K562 (cell line): Measurements from ENCODE around the gene RARA. TPM values are rescaled to one million over a fixed set of nuclear protein-coding genes. Genes with fewer than 3 reads are reported as not detected.

ENCODE experiments used
- CHD2 ChIP-seq: IDR thresholded peaks from 2 replicates; pipeline ENCODE4 v1.6.1; 2011; ENCODE audit warnings: low read depth, low read length
- HDAC2 ChIP-seq: fragments of 450-650 bp; IDR thresholded peaks from 2 replicates; pipeline ENCODE4 v1.6.1; 2016; ENCODE audit warnings: mild to moderate bottlenecking
- TBP ChIP-seq: optimal IDR thresholded peaks from 2 replicates; pipeline ENCODE3; 2011; ENCODE audit warnings: low read depth, low read length, improper control_type of control experiment
- TCFL5 ChIP-seq: fragments of 250-450 bp; sonication (Bioruptor Pico); conservative IDR thresholded peaks from 2 replicates; pipeline ENCODE4 v1.6.1; 2021; ENCODE audit warnings: mild to moderate bottlenecking, moderate library complexity, matching md5 sums
- polyA plus RNA-seq, 8 experiments: library from polyadenylated mRNA; depleted of rRNA in 4 of 8; stranded (reverse) in 5 of 8; unstranded in 3 of 8; fragments of >200 nt; fragmentation: Nextera tagmentation in 2 of 8; fragmentation: Illumina TruSeq in 1 of 8; extraction: Ambion mirVana in 2 of 8; extraction: Trizol in 1 of 8; gene quantifications; 2 replicates each; pipeline versions ENCODE4 v1.2.1 to v1.2.3, GENCODE V29; 2011 to 2014; ENCODE audit warnings: inconsistent platforms in 1 of 8, missing spikeins in 1 of 8
- total RNA-seq, 7 experiments: library from RNA; depleted of rRNA in 6 of 7; stranded (reverse); fragments of >200 nt in 6 of 7; fragmentation: Illumina TruSeq in 2 of 7; extraction: Trizol in 2 of 7; gene quantifications; 2 replicates each; pipeline versions ENCODE4 v1.2.1 to v1.2.3, GENCODE V29; 2011 to 2021; ENCODE audit warnings: low replicate concordance in 1 of 7
- TF ChIP-seq, protein P1 (sequence below), 2 experiments: fragments of 450-650 bp; formaldehyde crosslinking in 1 of 2; IDR thresholded peaks; 2 replicates each; pipeline versions ENCODE4 v1.4.0 to v1.6.1; 2014 to 2020; ENCODE audit warnings: mild to moderate bottlenecking in 2 of 2, borderline replicate concordance in 1 of 2, low read depth in 1 of 2
- TF ChIP-seq, protein P2 (sequence below): fragments of 250-450 bp; sonication (Bioruptor Pico); IDR thresholded peaks from 2 replicates; pipeline ENCODE4 v1.8.0; 2022; ENCODE audit warnings: inconsistent platforms, mild to moderate bottlenecking, moderate library complexity, borderline replicate concordance
- TF ChIP-seq, protein P3 (sequence below): fragments of 250-450 bp; sonication (Bioruptor Pico); IDR thresholded peaks from 2 replicates; pipeline ENCODE4 v1.8.0; 2021; ENCODE audit warnings: moderate library complexity, mild to moderate bottlenecking, inconsistent platforms
- TF ChIP-seq, protein P4 (sequence below): sonication (generic); formaldehyde crosslinking; IDR thresholded peaks from 2 replicates; pipeline ENCODE4 v1.8.1; 2023; ENCODE audit warnings: missing genetic modification reagents, mild to moderate bottlenecking, borderline replicate concordance
- TF ChIP-seq, protein P5 (sequence below): IDR thresholded peaks from 3 replicates; pipeline ENCODE4 v1.6.1; 2011; ENCODE audit warnings: borderline replicate concordance, mild to moderate bottlenecking; ENCODE audit not compliant: insufficient read length, insufficient read depth

RARA gene
- total and polyA plus RNA-seq, 9 of the 15 experiments (the other 6 are each of a cell fraction or from before 2014, with no cell fraction given): 0.10 to 28.0 (median 7.9) TPM

DNA sequence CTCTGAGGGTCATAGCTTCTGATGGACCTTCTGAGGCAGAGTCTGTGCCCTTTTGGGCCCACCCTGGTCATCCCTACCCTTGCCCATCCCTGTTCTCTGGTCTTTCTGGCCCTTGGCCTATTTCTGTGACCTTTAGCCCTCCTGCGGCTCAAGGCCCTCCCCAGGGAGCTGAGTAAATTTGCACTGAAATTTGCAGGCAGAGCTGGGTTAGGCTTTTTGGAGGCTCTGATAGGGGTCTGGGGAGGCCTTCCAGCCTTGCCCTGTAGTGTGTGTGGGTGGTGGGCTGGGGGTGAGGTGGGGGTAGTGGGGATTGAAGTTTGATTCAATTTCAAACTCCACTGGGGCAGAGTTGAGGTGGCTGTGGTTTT is 17.8 kb downstream of the RARA start (continued):
- TF ChIP-seq, protein P1, sequence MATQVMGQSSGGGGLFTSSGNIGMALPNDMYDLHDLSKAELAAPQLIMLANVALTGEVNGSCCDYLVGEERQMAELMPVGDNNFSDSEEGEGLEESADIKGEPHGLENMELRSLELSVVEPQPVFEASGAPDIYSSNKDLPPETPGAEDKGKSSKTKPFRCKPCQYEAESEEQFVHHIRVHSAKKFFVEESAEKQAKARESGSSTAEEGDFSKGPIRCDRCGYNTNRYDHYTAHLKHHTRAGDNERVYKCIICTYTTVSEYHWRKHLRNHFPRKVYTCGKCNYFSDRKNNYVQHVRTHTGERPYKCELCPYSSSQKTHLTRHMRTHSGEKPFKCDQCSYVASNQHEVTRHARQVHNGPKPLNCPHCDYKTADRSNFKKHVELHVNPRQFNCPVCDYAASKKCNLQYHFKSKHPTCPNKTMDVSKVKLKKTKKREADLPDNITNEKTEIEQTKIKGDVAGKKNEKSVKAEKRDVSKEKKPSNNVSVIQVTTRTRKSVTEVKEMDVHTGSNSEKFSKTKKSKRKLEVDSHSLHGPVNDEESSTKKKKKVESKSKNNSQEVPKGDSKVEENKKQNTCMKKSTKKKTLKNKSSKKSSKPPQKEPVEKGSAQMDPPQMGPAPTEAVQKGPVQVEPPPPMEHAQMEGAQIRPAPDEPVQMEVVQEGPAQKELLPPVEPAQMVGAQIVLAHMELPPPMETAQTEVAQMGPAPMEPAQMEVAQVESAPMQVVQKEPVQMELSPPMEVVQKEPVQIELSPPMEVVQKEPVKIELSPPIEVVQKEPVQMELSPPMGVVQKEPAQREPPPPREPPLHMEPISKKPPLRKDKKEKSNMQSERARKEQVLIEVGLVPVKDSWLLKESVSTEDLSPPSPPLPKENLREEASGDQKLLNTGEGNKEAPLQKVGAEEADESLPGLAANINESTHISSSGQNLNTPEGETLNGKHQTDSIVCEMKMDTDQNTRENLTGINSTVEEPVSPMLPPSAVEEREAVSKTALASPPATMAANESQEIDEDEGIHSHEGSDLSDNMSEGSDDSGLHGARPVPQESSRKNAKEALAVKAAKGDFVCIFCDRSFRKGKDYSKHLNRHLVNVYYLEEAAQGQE (IDR thresholded peaks at IDR 0.05; ENCODE audit: borderline replicate concordance): no peak
- TF ChIP-seq, protein P1 (CRISPR knock-in tag; IDR thresholded peaks at IDR 0.05; ENCODE audit: low read depth): no peak
- TF ChIP-seq, protein P2, sequence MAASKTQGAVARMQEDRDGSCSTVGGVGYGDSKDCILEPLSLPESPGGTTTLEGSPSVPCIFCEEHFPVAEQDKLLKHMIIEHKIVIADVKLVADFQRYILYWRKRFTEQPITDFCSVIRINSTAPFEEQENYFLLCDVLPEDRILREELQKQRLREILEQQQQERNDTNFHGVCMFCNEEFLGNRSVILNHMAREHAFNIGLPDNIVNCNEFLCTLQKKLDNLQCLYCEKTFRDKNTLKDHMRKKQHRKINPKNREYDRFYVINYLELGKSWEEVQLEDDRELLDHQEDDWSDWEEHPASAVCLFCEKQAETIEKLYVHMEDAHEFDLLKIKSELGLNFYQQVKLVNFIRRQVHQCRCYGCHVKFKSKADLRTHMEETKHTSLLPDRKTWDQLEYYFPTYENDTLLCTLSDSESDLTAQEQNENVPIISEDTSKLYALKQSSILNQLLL (CRISPR knock-in tag): no peak
- TF ChIP-seq HDAC2 (no peak), TBP (no peak), TCFL5 (CRISPR knock-in tag) (no peak), CHD2 (no peak)
- TF ChIP-seq, protein P3, sequence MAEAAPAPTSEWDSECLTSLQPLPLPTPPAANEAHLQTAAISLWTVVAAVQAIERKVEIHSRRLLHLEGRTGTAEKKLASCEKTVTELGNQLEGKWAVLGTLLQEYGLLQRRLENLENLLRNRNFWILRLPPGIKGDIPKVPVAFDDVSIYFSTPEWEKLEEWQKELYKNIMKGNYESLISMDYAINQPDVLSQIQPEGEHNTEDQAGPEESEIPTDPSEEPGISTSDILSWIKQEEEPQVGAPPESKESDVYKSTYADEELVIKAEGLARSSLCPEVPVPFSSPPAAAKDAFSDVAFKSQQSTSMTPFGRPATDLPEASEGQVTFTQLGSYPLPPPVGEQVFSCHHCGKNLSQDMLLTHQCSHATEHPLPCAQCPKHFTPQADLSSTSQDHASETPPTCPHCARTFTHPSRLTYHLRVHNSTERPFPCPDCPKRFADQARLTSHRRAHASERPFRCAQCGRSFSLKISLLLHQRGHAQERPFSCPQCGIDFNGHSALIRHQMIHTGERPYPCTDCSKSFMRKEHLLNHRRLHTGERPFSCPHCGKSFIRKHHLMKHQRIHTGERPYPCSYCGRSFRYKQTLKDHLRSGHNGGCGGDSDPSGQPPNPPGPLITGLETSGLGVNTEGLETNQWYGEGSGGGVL (CRISPR knock-in tag): no peak
- TF ChIP-seq, protein P4, sequence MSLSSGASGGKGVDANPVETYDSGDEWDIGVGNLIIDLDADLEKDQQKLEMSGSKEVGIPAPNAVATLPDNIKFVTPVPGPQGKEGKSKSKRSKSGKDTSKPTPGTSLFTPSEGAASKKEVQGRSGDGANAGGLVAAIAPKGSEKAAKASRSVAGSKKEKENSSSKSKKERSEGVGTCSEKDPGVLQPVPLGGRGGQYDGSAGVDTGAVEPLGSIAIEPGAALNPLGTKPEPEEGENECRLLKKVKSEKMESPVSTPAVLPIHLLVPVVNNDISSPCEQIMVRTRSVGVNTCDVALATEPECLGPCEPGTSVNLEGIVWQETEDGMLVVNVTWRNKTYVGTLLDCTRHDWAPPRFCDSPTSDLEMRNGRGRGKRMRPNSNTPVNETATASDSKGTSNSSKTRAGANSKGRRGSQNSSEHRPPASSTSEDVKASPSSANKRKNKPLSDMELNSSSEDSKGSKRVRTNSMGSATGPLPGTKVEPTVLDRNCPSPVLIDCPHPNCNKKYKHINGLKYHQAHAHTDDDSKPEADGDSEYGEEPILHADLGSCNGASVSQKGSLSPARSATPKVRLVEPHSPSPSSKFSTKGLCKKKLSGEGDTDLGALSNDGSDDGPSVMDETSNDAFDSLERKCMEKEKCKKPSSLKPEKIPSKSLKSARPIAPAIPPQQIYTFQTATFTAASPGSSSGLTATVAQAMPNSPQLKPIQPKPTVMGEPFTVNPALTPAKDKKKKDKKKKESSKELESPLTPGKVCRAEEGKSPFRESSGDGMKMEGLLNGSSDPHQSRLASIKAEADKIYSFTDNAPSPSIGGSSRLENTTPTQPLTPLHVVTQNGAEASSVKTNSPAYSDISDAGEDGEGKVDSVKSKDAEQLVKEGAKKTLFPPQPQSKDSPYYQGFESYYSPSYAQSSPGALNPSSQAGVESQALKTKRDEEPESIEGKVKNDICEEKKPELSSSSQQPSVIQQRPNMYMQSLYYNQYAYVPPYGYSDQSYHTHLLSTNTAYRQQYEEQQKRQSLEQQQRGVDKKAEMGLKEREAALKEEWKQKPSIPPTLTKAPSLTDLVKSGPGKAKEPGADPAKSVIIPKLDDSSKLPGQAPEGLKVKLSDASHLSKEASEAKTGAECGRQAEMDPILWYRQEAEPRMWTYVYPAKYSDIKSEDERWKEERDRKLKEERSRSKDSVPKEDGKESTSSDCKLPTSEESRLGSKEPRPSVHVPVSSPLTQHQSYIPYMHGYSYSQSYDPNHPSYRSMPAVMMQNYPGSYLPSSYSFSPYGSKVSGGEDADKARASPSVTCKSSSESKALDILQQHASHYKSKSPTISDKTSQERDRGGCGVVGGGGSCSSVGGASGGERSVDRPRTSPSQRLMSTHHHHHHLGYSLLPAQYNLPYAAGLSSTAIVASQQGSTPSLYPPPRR (CRISPR knock-in tag): no peak
- TF ChIP-seq, protein P5, sequence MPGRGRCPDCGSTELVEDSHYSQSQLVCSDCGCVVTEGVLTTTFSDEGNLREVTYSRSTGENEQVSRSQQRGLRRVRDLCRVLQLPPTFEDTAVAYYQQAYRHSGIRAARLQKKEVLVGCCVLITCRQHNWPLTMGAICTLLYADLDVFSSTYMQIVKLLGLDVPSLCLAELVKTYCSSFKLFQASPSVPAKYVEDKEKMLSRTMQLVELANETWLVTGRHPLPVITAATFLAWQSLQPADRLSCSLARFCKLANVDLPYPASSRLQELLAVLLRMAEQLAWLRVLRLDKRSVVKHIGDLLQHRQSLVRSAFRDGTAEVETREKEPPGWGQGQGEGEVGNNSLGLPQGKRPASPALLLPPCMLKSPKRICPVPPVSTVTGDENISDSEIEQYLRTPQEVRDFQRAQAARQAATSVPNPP: no peak
